ENCODE results near the gene FEV. TPM values are rescaled to one million over a fixed set of nuclear protein-coding genes. Genes with fewer than 3 reads are reported as not detected.

The FEV gene
- total RNA-seq, result not detected

- no peak for DNase-seq
Observed at GRCh38 chr2:218985021-218985324, at the start of gene FEV. Gene FEV, minus strand, starts transcription at chr2:218985184. Its CDS starts 109 bp downstream, at chr2:218985075.

- no peak for DNase-seq
Observed at GRCh38 chr2:219032051-219032745, 47.2 kb upstream of the FEV start.

- DNase-seq, result no peak
Observed at GRCh38 chr2:219031005-219031738, 46.2 kb upstream of the FEV start.

GRCh38 chr2:219030177-219030940 lies 45.4 kb upstream of the FEV start:
- no peak for DNase-seq

DNA sequence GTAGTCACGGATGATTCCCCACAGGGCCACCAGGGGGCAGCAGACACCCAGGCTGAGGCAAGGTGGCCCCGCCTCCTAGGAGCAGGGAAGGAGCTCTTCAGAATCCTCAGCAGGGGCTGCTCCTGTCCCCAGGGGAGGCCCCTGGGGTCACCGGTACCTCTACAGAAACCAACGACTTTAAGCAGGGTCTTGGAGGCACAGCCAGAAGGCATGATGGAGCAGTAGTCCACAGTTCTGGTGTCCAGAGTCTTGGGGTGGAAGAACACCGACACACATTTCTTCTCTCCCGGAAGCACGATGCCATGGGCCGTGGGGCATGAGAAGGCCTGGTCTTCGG lies 44.8 kb upstream of the FEV start:
- peak; percentile 72 for DNase-seq

DNA sequence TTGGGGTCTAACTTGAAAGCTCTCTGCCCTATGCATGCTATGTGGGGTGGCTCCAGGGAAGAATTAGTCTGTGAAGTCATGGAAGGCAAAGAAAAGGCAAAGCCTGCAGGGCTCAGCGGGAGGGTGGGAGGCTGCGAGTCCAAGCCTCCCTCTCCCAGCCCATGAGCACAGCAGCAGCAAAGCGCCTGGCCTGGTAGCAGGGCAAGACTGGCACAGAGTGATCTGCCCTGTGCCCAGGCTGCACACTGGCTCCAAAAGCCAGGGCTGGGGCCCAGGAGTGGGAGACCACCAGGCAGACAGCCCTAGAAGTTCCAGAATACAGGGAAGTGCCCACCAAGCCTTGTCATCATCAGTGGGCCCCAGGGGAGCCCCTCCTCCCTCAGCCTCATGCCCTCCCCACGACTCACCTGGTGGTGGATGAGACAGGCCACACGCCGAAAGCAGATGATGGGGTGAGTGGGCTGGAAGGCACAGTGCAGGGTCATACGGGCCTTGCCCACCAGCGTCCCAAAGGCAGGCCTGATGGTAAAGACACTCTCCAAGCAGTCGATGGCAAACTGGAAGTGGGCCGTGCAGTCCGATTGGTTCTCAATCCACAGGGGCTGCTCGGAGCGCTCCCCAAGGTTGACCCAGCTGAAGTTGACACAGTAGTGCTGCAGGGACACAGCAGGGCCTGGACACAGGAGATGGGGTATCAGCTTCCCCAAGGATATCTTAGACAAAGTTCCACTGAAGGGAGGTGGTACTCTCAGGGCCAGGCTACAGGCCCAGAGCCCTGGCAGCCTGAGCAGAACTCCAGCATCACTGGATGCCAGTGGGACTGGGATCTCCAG lies 44.2 kb upstream of the FEV start:
- DNase-seq, result no peak

- no peak for DNase-seq
Observed at GRCh38 chr2:219028141-219028540, 43.2 kb upstream of the FEV start.

- no peak for DNase-seq
Observed at GRCh38 chr2:219027511-219028055, 42.6 kb upstream of the FEV start.

GRCh38 chr2:219026946-219027345 lies 42.0 kb upstream of the FEV start:
- DNase-seq, result no peak

DNA sequence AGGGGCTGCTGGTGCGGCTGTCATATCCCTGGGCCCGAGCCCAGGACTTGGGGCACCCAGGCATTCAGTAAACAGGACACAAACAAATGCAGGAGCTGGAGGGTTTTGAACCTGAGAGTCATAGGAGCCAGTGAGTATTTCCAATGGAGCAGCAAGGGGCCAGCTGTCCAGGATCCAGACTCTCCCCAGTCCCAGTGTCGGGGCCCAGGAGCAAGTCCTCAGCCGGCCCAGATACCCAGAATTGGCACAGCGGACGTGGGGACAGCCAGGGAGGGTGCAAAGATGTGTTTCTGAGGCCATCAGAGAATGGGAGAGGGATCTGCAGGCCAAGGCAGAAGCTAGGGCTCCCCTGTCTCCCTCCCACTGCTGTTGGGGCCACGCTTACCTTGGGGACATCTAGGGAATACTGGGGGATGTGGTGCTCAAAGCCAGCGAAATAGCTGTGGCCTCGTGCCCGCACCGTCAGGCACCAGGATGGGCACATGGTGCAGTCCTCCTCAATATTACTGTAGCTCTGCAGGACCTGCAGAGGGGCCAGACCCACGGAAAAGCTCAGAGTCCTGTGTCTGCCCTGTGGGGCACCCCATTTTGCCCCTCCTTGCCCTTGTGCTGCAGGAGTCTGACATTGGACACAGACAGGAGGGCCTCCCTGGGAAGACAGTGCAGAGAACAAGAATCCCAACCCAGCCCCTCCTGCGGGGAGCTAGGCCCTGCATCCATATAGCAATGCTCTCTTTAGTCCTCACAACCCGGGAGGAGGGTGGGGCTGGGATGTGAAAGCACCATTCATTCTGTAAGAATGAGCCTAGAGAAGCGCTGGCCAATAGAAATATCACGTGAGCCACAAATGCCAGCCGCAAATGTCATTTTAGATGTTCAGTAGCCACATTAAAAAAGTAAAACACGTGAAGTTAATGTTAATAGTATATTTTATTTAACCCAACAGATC lies 40.9 kb upstream of the FEV start:
- DNase-seq, result no peak

- no peak for DNase-seq
Observed at GRCh38 chr2:219024059-219024458, 39.1 kb upstream of the FEV start.

GRCh38 chr2:219023045-219023605 lies 38.1 kb upstream of the FEV start:
- no peak for DNase-seq

DNA sequence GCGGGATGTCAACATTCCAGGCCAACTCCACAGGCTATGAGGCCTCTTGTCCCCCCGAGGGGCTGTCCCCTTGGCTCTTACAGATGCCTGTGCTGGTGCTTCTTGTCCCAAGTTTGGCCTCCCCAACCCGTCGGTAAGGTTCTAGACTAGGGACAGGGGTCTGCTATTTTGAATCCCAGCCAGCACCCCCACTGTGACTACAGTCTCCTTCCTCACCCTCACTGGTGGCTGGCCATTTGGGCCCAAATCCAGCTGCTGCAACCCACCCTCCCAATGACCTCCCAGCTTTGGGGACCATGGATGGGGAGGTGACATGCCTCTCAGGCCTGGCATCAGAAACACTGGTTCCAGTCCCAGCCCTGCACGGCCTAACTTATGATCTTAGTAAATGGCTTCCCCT lies 37.6 kb upstream of the FEV start:
- no peak for DNase-seq

GRCh38 chr2:219022041-219022440 lies 37.1 kb upstream of the FEV start:
- DNase-seq, result no peak

DNA sequence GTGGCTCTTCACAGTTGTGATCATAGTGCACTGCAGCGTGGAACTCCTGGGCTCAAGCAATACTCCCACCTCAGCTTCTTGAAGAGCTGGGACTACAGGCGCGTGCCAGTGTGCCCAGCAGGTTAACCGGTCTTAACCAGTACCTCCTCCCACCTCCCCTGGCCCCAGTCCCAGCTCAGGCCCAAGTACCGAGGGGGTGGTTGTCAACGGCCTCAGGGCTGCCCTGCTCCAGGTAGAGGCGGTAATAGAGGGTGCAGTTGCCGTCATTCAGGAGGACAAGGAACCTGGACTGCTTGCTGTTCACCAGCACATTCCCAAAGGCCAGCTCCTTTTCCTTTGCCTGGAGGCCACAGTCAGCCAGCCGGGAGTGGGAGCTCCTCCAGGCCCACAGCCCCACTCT lies 36.6 kb upstream of the FEV start:
- DNase-seq, result no peak

GRCh38 chr2:219020604-219021365 lies 35.8 kb upstream of the FEV start:
- DNase-seq, result no peak

- no peak for DNase-seq
Observed at GRCh38 chr2:219019436-219019835, 34.5 kb upstream of the FEV start.

- no peak for DNase-seq
Observed at GRCh38 chr2:219018726-219019125, 33.7 kb upstream of the FEV start.

DNA sequence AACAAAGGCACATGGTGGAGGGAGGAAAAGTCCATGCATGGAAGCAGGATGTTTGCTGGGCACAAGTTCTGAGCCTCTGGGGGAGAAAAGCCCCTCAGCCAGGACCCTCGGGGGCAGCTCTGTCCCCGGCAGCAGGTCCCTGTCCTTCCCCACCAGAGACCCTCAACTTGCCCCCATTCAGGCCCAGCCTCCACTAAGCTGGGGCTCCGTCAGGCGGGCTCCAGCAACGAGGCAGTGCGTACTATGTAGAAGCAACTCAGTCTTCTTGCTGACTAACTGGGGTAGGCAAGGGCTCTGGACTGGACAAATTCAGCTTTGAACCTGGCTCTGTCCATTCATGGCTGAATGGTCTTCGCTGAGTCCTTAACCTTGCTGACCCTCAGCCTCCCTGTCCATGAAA lies 33.3 kb upstream of the FEV start:
- no peak for DNase-seq
